Measurements from ENCODE around the gene ART5.
A peak's percentile ranks its signal among the peaks of the same experiment; 100 is the strongest.

ART5 gene, protein sequence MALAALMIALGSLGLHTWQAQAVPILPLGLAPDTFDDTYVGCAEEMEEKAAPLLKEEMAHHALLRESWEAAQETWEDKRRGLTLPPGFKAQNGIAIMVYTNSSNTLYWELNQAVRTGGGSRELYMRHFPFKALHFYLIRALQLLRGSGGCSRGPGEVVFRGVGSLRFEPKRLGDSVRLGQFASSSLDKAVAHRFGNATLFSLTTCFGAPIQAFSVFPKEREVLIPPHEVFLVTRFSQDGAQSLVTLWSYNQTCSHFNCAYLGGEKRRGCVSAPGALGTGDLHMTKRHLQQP

DNA sequence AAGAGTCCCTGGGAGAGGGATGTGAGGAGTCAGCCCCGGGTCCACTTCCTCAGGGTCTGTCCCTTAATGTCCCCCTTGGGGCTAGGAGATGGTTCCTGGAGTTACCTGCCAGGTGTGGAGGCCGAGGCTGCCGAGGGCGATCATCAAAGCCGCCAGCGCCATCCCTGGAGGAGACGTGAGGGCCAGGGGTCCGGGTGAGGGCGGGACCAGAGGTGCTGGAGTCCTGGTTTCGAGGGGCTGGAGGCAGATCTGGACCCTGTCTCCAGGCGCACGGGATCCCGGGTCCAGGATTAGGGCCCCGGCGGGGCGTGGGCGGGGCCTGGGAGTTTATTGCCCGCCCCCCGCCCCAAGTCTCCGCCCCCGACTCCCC lies at the start of gene ART5:
Gene ART5 (minus strand): TSS at position 292 of the 370 bp plus-strand sequence. CDS start 130 bp downstream, at position 162.
- H3K27ac Mint-ChIP-seq: peak within 1 kb of the TSS in 1 of 2 donors; percentile 60
- peak within 1 kb of the TSS; percentile 67 to 77 for H3K4me3 Mint-ChIP-seq
- H3K4me1 Mint-ChIP-seq: peaks cover 13% of the 10 kb centered on the region
- DNase-seq (no peak), ATAC-seq (peak; percentile 29)
- H3K27me3 Mint-ChIP-seq: peaks cover 68% of the 10 kb centered on the region
- H3K9me3 Mint-ChIP-seq: no peaks in the 10 kb centered on the region

GRCh38 chr11:3686751-3687150 lies 45.0 kb upstream of the ART5 start:
- DNase-seq: no peak
- Mint-ChIP-seq H3K9me3 (no peaks in the 10 kb centered on the region), H3K27ac (no peak overlapping the region), H3K4me3 (no peak overlapping the region), H3K4me1 (peaks cover 7% of the 10 kb centered on the region), H3K27me3 (no peaks in the 10 kb centered on the region)
- no peak for ATAC-seq

GRCh38 chr11:3685923-3686322 lies 44.1 kb upstream of the ART5 start:
- no peaks in the 10 kb centered on the region for H3K27me3 Mint-ChIP-seq
- no peak overlapping the region for H3K4me3 Mint-ChIP-seq
- no peak for DNase-seq
- ATAC-seq: no peak
- H3K9me3 Mint-ChIP-seq: no peaks in the 10 kb centered on the region
- H3K4me1 Mint-ChIP-seq: peaks cover 7% of the 10 kb centered on the region
- no peak overlapping the region for H3K27ac Mint-ChIP-seq

GRCh38 chr11:3684819-3685172 lies 43.0 kb upstream of the ART5 start:
- ATAC-seq (no peak), DNase-seq (no peak)
- H3K27me3 Mint-ChIP-seq: no peaks in the 10 kb centered on the region
- H3K27ac Mint-ChIP-seq: peak overlapping the region in 1 of 2 donors; percentile 80
- peaks cover 7% of the 10 kb centered on the region for H3K4me1 Mint-ChIP-seq
- H3K4me3 Mint-ChIP-seq: no peak overlapping the region
- no peaks in the 10 kb centered on the region for H3K9me3 Mint-ChIP-seq

GRCh38 chr11:3684129-3684818 lies 42.5 kb upstream of the ART5 start:
- no peaks in the 10 kb centered on the region for H3K9me3 Mint-ChIP-seq
- H3K4me1 Mint-ChIP-seq: peaks cover 7% of the 10 kb centered on the region
- no peaks in the 10 kb centered on the region for H3K27me3 Mint-ChIP-seq
- peak overlapping the region in 1 of 2 donors; percentile 80 for H3K27ac Mint-ChIP-seq
- no peak for ATAC-seq
- no peak for DNase-seq
- H3K4me3 Mint-ChIP-seq: no peak overlapping the region

GRCh38 chr11:3683039-3683438 lies 41.2 kb upstream of the ART5 start:
- DNase-seq (no peak), ATAC-seq (no peak)
- H3K4me1 Mint-ChIP-seq: peaks cover 7% of the 10 kb centered on the region
- no peaks in the 10 kb centered on the region for H3K27me3 Mint-ChIP-seq
- no peaks in the 10 kb centered on the region for H3K9me3 Mint-ChIP-seq
- H3K4me3 Mint-ChIP-seq: no peak overlapping the region
- no peak overlapping the region for H3K27ac Mint-ChIP-seq

GRCh38 chr11:3679077-3679476 lies 37.3 kb upstream of the ART5 start:
- Mint-ChIP-seq H3K4me1 (peaks cover 7% of the 10 kb centered on the region), H3K4me3 (no peak overlapping the region), H3K27me3 (no peaks in the 10 kb centered on the region), H3K9me3 (no peaks in the 10 kb centered on the region), H3K27ac (no peak overlapping the region)
- ATAC-seq (no peak), DNase-seq (no peak)

GRCh38 chr11:3675971-3676370 lies 34.2 kb upstream of the ART5 start:
- Mint-ChIP-seq H3K27ac (peak overlapping the region in 1 of 2 donors; percentile 23), H3K4me3 (no peak overlapping the region), H3K27me3 (no peaks in the 10 kb centered on the region)

GRCh38 chr11:3674189-3674588 lies 32.4 kb upstream of the ART5 start:
- no peaks in the 10 kb centered on the region for H3K4me1 Mint-ChIP-seq
- H3K4me3 Mint-ChIP-seq: no peak overlapping the region
- no peaks in the 10 kb centered on the region for H3K27me3 Mint-ChIP-seq
- DNase-seq: no peak
- no peaks in the 10 kb centered on the region for H3K9me3 Mint-ChIP-seq
- no peak overlapping the region for H3K27ac Mint-ChIP-seq
- ATAC-seq: no peak

More at GRCh38 chr11:3675971-3676370, 34.2 kb upstream of the ART5 start:
- no peaks in the 10 kb centered on the region for H3K4me1 Mint-ChIP-seq
- H3K9me3 Mint-ChIP-seq: no peaks in the 10 kb centered on the region
- DNase-seq (no peak), ATAC-seq (no peak)

GRCh38 chr11:3671334-3672254 lies 29.8 kb upstream of the ART5 start, which contains the start of gene CHRNA10:
Gene CHRNA10 (minus strand): TSS chr11:3671384. CDS start chr11:3671312, 72 bp downstream.
- Mint-ChIP-seq H3K27me3 (no peaks in the 10 kb centered on the region), H3K4me1 (no peaks in the 10 kb centered on the region), H3K27ac (peak within 1 kb of the TSS; percentile 37 to 85), H3K9me3 (no peaks in the 10 kb centered on the region), H3K4me3 (no peak within 1 kb of the TSS)
- ATAC-seq (peak; percentile 6), DNase-seq (no peak)

GRCh38 chr11:3669742-3670183 lies 28.0 kb upstream of the ART5 start:
- Mint-ChIP-seq H3K27ac (peak overlapping the region in 1 of 2 donors; percentile 8), H3K4me1 (no peaks in the 10 kb centered on the region), H3K9me3 (no peaks in the 10 kb centered on the region), H3K4me3 (no peak overlapping the region), H3K27me3 (no peaks in the 10 kb centered on the region)
- DNase-seq: no peak
- peak; percentile 33 for ATAC-seq

DNA sequence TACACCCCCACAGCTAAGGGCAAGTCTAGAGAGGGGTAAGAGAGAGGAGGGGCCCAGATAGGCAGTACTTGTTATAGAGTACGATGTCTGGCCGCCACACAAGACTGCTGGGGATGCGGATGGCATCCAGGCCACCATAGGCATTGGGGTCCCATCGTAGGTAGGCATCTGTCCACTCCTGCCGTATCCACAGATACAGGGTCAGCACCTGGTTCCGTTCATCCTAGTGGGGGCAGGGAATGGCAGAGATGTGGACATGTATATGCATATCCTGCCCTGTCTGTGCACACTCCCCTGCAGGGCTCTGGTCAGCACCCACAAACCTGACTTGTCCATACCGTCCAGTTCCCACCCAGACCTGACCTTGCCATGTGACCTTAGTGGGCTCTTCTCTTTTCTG lies 27.3 kb upstream of the ART5 start:
- Mint-ChIP-seq H3K4me3 (no peak overlapping the region), H3K27ac (no peak overlapping the region), H3K27me3 (no peaks in the 10 kb centered on the region), H3K4me1 (no peaks in the 10 kb centered on the region), H3K9me3 (no peaks in the 10 kb centered on the region)
- no peak for DNase-seq
- peak; percentile 8 for ATAC-seq

DNA sequence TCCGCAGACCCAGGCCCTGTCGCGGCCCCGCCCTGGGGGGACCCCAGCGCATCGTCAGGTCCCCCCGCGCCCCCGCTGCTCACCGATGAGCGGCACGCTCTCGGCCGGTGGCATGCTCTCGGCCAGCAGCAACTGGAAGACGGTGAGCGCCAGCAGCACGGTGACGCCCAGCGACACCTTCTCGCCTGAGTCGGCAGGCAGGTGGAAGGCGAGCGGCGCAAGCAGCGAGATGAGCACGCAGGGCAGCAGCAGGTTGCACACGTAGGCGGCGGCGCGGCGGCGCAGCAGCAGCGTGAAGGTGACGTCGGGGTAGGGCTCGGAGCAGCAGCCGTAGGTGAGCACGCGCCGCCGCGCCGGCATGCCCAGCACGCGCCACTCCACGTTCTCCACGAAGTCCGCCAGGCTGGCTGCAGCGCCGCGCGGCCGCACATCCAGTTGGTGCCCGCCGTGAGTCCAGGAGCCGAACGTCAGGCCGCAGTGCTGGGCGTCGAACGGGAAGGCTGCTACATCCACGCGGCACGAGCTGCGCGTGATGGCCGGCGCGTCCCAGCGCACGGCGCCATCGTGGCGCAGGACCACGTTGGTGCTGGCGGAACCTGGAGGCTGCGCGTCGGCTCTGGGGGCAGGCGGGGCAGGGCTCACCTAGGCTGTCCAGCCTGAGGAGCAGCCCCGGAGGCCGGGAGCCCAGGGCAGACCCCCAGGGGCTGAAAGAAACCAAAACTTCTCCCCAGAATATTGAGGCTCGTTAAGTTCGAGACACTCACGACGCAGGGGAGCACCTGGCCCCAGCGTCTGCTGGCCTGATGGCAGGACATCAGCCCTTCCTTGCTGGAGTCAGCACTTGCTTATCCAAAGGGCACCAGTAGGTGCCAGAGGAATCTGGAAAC lies 25.6 kb upstream of the ART5 start:
- DNase-seq (no peak), ATAC-seq (no peak)
- H3K4me1 Mint-ChIP-seq: no peaks in the 10 kb centered on the region
- no peaks in the 10 kb centered on the region for H3K9me3 Mint-ChIP-seq
- no peak overlapping the region for H3K27ac Mint-ChIP-seq
- H3K27me3 Mint-ChIP-seq: no peaks in the 10 kb centered on the region
- H3K4me3 Mint-ChIP-seq: no peak overlapping the region

GRCh38 chr11:3666023-3666530 lies 24.3 kb upstream of the ART5 start:
- no peaks in the 10 kb centered on the region for H3K9me3 Mint-ChIP-seq
- ATAC-seq (no peak), DNase-seq (no peak)
- no peak overlapping the region for H3K4me3 Mint-ChIP-seq
- H3K27me3 Mint-ChIP-seq: no peaks in the 10 kb centered on the region
- H3K27ac Mint-ChIP-seq: peak overlapping the region in 1 of 2 donors; percentile 3
- H3K4me1 Mint-ChIP-seq: no peaks in the 10 kb centered on the region
